HepG2 (cell line): ENCODE data around the gene ZCCHC10.

ENCODE experiments used
- ATRX ChIP-seq: sonication (generic); formaldehyde crosslinking; IDR thresholded peaks from 2 replicates; pipeline ENCODE4 v1.4.0; 2020; ENCODE audit warnings: missing genetic modification reagents, borderline replicate concordance
- CCAR2 ChIP-seq: fragments of 200-400 bp; formaldehyde crosslinking; optimal IDR thresholded peaks from 2 replicates; pipeline ENCODE3; 2018; ENCODE audit warnings: low read depth, mild to moderate bottlenecking, low read length, moderate library complexity
- CSRNP1 ChIP-seq: sonication (generic); formaldehyde crosslinking; IDR thresholded peaks from 2 replicates; pipeline ENCODE4 v1.8.1; 2023; ENCODE audit warnings: mild to moderate bottlenecking, missing genetic modification reagents
- ESRRA ChIP-seq: sonication (generic); formaldehyde crosslinking; IDR thresholded peaks from 2 replicates; pipeline ENCODE4 v1.5.1; 2020; ENCODE audit warnings: mild to moderate bottlenecking, low read depth, missing genetic modification reagents
- ISX ChIP-seq: sonication (generic); formaldehyde crosslinking; conservative IDR thresholded peaks from 2 replicates; pipeline ENCODE4 v1.5.0; 2020; ENCODE audit warnings: missing genetic modification reagents
- KLF13 ChIP-seq: sonication (generic); formaldehyde crosslinking; IDR thresholded peaks from 2 replicates; pipeline ENCODE4 v1.4.0; 2020; ENCODE audit warnings: mild to moderate bottlenecking, missing genetic modification reagents
- MED13 ChIP-seq: sonication (generic); formaldehyde crosslinking; IDR thresholded peaks from 2 replicates; pipeline ENCODE4 v1.5.0; 2020; ENCODE audit warnings: missing genetic modification reagents
- POLR2A ChIP-seq, 2 experiments: IDR thresholded peaks; 2 replicates each; pipeline ENCODE4 v1.6.1; 2011; ENCODE audit warnings: low read depth in 2 of 2, low read length in 2 of 2, mild to moderate bottlenecking in 1 of 2, moderate library complexity in 1 of 2; ENCODE audit not compliant: insufficient read depth in 1 of 2
- ZNF18 ChIP-seq: sonication (generic); formaldehyde crosslinking; IDR thresholded peaks from 2 replicates; pipeline ENCODE4 v1.8.0; 2022; ENCODE audit warnings: mild to moderate bottlenecking, missing genetic modification reagents; ENCODE audit not compliant: insufficient replicate concordance
- ZNF24 ChIP-seq: fragments of 450-650 bp; IDR thresholded peaks from 2 replicates; pipeline ENCODE4 v1.6.1; 2017; ENCODE audit warnings: antibody characterized with exemption, mild to moderate bottlenecking
- ZNF280B ChIP-seq: sonication (generic); formaldehyde crosslinking; IDR thresholded peaks from 2 replicates; pipeline ENCODE4 v1.5.0; 2020; ENCODE audit warnings: missing genetic modification reagents, mild to moderate bottlenecking, borderline replicate concordance

- TF ChIP-seq CCAR2 (no peak), ZNF280B (no peak), ATRX (CRISPR knock-in tag) (no peak), ESRRA (CRISPR knock-in tag) (no peak), CSRNP1 (CRISPR knock-in tag) (no peak), POLR2A (IDR thresholded peaks at IDR 0.05; ENCODE audit: insufficient read depth in 1 of 2, low read depth in 2 of 2, low read length in 2 of 2) (no peak), ZNF24 (no peak), ISX (CRISPR knock-in tag) (no peak), MED13 (no peak), KLF13 (no peak), ZNF18 (CRISPR knock-in tag) (no peak)
These were observed 4.1 kb upstream of the ZCCHC10 start for GRCh38 chr5:133030343-133031005.
